MM.1S (cell line): ENCODE measurements around the gene CARMIL1.

Source experiments
- CTCF ChIP-seq: fragments of 300-600 bp; sonication (generic); IDR thresholded peaks from 2 replicates; pipeline ENCODE4 v1.5.1; 2016; ENCODE audit warnings: antibody characterized with exemption, low read length, mixed read lengths
- EZH2 ChIP-seq: fragments of 300-600 bp; sonication (generic); optimal IDR thresholded peaks from 2 replicates; pipeline ENCODE3; 2017; ENCODE audit warnings: low read depth, mild to moderate bottlenecking, antibody characterized with exemption, low read length, mixed read lengths
- EZH2phosphoT487 ChIP-seq: fragments of 300-600 bp; sonication (generic); IDR thresholded peaks from 2 replicates; pipeline ENCODE4 v1.6.1; 2018; ENCODE audit warnings: antibody characterized with exemption, low read length

- TF ChIP-seq CTCF (no peak), EZH2 (no peak), EZH2phosphoT487 (no peak)
These were observed 48.3 kb downstream of the CARMIL1 start for GRCh38 chr6:25327432-25327831.
